MM.1S (cell line): ENCODE data around the gene E2F6.

Source experiments
- CTCF ChIP-seq: fragments of 300-600 bp; sonication (generic); IDR thresholded peaks from 2 replicates; pipeline ENCODE4 v1.5.1; 2016; ENCODE audit warnings: antibody characterized with exemption, low read length, mixed read lengths
- EZH2 ChIP-seq: fragments of 300-600 bp; sonication (generic); optimal IDR thresholded peaks from 2 replicates; pipeline ENCODE3; 2017; ENCODE audit warnings: low read depth, mild to moderate bottlenecking, antibody characterized with exemption, low read length, mixed read lengths
- EZH2phosphoT487 ChIP-seq: fragments of 300-600 bp; sonication (generic); IDR thresholded peaks from 2 replicates; pipeline ENCODE4 v1.6.1; 2018; ENCODE audit warnings: antibody characterized with exemption, low read length

GRCh38 chr2:11483806-11484617 is 18.1 kb upstream of the E2F6 start:
- TF ChIP-seq EZH2 (no peak), CTCF (no peak), EZH2phosphoT487 (no peak)
